ENCODE results near the gene TPX2. TPM values are rescaled to one million over a fixed set of nuclear protein-coding genes. Genes with fewer than 3 reads are reported as not detected.

Gene TPX2
- total RNA-seq, 1 donor from 2014 or later: 8.4 TPM

- Histone ChIP-seq H3K9ac (ENCODE audit: low read depth in 1 of 3, low read length in 3 of 3) (peak overlapping the region; percentile 86 to 97 (median 90)), H3K9me3 (ENCODE audit: control insufficient read depth in 3 of 3, low read length in 3 of 3) (no peaks in the 10 kb centered on the region), H3K27me3 (ENCODE audit: control insufficient read depth in 3 of 3, insufficient read depth in 3 of 3, low read length in 3 of 3) (no peaks in the 10 kb centered on the region), H3K4me1 (ENCODE audit: control insufficient read depth in 3 of 3, insufficient read depth in 3 of 3, low read length in 3 of 3) (peaks cover 49 to 59% (median 54%) of the 10 kb centered on the region in 3 donors), H3K36me3 (ENCODE audit: control insufficient read depth in 3 of 3, insufficient read depth in 3 of 3, low read length in 3 of 3) (peaks cover 2 to 15% (median 4%) of the 10 kb centered on the region in 3 donors), H3K4me3 (ENCODE audit: low read length in 3 of 3) (peak overlapping the region; percentile 94 to 97 (median 95)), H3K27ac (ENCODE audit: low read depth, low read length) (peak overlapping the region; percentile 95)
Observed at GRCh38 chr20:31721408-31722256, 17.5 kb upstream of the TPX2 start.

- peak within 1 kb of the TSS; percentile 90 to 97 (median 95) for H3K9ac ChIP-seq (ENCODE audit: low read depth in 1 of 3, low read length in 3 of 3)
- H3K27ac ChIP-seq (ENCODE audit: low read depth, low read length): peak within 1 kb of the TSS; percentile 95
- H3K36me3 ChIP-seq (ENCODE audit: control insufficient read depth in 3 of 3, insufficient read depth in 3 of 3, low read length in 3 of 3): peaks cover 2 to 11% (median 4%) of the 10 kb centered on the region in 3 donors
- H3K9me3 ChIP-seq (ENCODE audit: control insufficient read depth in 3 of 3, low read length in 3 of 3): no peaks in the 10 kb centered on the region
- H3K4me1 ChIP-seq (ENCODE audit: control insufficient read depth in 3 of 3, insufficient read depth in 3 of 3, low read length in 3 of 3): peaks cover 42 to 52% (median 45%) of the 10 kb centered on the region in 3 donors
- no peaks in the 10 kb centered on the region for H3K27me3 ChIP-seq (ENCODE audit: control insufficient read depth in 3 of 3, insufficient read depth in 3 of 3, low read length in 3 of 3)
- peak within 1 kb of the TSS; percentile 94 to 97 (median 95) for H3K4me3 ChIP-seq (ENCODE audit: low read length in 3 of 3)
Observed at GRCh38 chr20:31722257-31723068, 16.6 kb upstream of the TPX2 start, which contains the start of gene BCL2L1. Gene BCL2L1 (minus strand): TSS chr20:31722868. CDS start chr20:31722218, 650 bp downstream.

- Histone ChIP-seq H3K27ac (ENCODE audit: low read depth, low read length) (peak overlapping the region; percentile 95), H3K4me3 (ENCODE audit: low read length in 3 of 3) (peak overlapping the region; percentile 94 to 97 (median 95)), H3K9me3 (ENCODE audit: control insufficient read depth in 3 of 3, low read length in 3 of 3) (no peaks in the 10 kb centered on the region), H3K27me3 (ENCODE audit: control insufficient read depth in 3 of 3, insufficient read depth in 3 of 3, low read length in 3 of 3) (no peaks in the 10 kb centered on the region), H3K4me1 (ENCODE audit: control insufficient read depth in 3 of 3, insufficient read depth in 3 of 3, low read length in 3 of 3) (peaks cover 36 to 46% (median 40%) of the 10 kb centered on the region in 3 donors), H3K36me3 (ENCODE audit: control insufficient read depth in 3 of 3, insufficient read depth in 3 of 3, low read length in 3 of 3) (peaks cover 2 to 11% (median 4%) of the 10 kb centered on the region in 3 donors), H3K9ac (ENCODE audit: low read depth in 1 of 3, low read length in 3 of 3) (peak overlapping the region; percentile 90 to 97 (median 95))
Observed at GRCh38 chr20:31723069-31723318, 16.1 kb upstream of the TPX2 start.

GRCh38 chr20:31723319-31724078 is 15.6 kb upstream of the TPX2 start:
- Histone ChIP-seq H3K27me3 (ENCODE audit: control insufficient read depth in 3 of 3, insufficient read depth in 3 of 3, low read length in 3 of 3) (no peaks in the 10 kb centered on the region), H3K4me3 (ENCODE audit: low read length in 3 of 3) (peak overlapping the region; percentile 94 to 97 (median 95)), H3K4me1 (ENCODE audit: control insufficient read depth in 3 of 3, insufficient read depth in 3 of 3, low read length in 3 of 3) (peaks cover 34 to 43% (median 38%) of the 10 kb centered on the region in 3 donors), H3K9ac (ENCODE audit: low read depth in 1 of 3, low read length in 3 of 3) (peak overlapping the region; percentile 90 to 97 (median 95)), H3K9me3 (ENCODE audit: control insufficient read depth in 3 of 3, low read length in 3 of 3) (no peaks in the 10 kb centered on the region), H3K36me3 (ENCODE audit: control insufficient read depth in 3 of 3, insufficient read depth in 3 of 3, low read length in 3 of 3) (peaks cover 2 to 11% (median 4%) of the 10 kb centered on the region in 3 donors), H3K27ac (ENCODE audit: low read depth, low read length) (peak overlapping the region; percentile 95)

GRCh38 chr20:31731321-31731717 is 7.8 kb upstream of the TPX2 start:
- no peak overlapping the region for H3K27ac ChIP-seq (ENCODE audit: low read depth, low read length)
- H3K9me3 ChIP-seq (ENCODE audit: control insufficient read depth in 3 of 3, low read length in 3 of 3): no peaks in the 10 kb centered on the region
- no peaks in the 10 kb centered on the region for H3K27me3 ChIP-seq (ENCODE audit: control insufficient read depth in 3 of 3, insufficient read depth in 3 of 3, low read length in 3 of 3)
- no peaks in the 10 kb centered on the region for H3K36me3 ChIP-seq (ENCODE audit: control insufficient read depth in 3 of 3, insufficient read depth in 3 of 3, low read length in 3 of 3)
- H3K4me1 ChIP-seq (ENCODE audit: control insufficient read depth in 3 of 3, insufficient read depth in 3 of 3, low read length in 3 of 3): no peaks in the 10 kb centered on the region
- no peak overlapping the region for H3K9ac ChIP-seq (ENCODE audit: low read depth in 1 of 3, low read length in 3 of 3)
- no peak overlapping the region for H3K4me3 ChIP-seq (ENCODE audit: low read length in 3 of 3)

GRCh38 chr20:31739550-31739977 is 474 bp downstream of the TPX2 start:
- H3K9ac ChIP-seq (ENCODE audit: low read depth in 1 of 3, low read length in 3 of 3): peak overlapping the region; percentile 73 to 85 (median 84)
- peak overlapping the region; percentile 85 to 86 (median 85) for H3K4me3 ChIP-seq (ENCODE audit: low read length in 3 of 3)
- no peaks in the 10 kb centered on the region for H3K27me3 ChIP-seq (ENCODE audit: control insufficient read depth in 3 of 3, insufficient read depth in 3 of 3, low read length in 3 of 3)
- peak overlapping the region; percentile 75 for H3K27ac ChIP-seq (ENCODE audit: low read depth, low read length)
- peaks cover 7 to 11% (median 11%) of the 10 kb centered on the region in 3 donors for H3K4me1 ChIP-seq (ENCODE audit: control insufficient read depth in 3 of 3, insufficient read depth in 3 of 3, low read length in 3 of 3)
- no peaks in the 10 kb centered on the region for H3K9me3 ChIP-seq (ENCODE audit: control insufficient read depth in 3 of 3, low read length in 3 of 3)
- no peaks in the 10 kb centered on the region for H3K36me3 ChIP-seq (ENCODE audit: control insufficient read depth in 3 of 3, insufficient read depth in 3 of 3, low read length in 3 of 3)

GRCh38 chr20:31740208-31740607 is 1.1 kb downstream of the TPX2 start:
- Histone ChIP-seq H3K4me1 (ENCODE audit: control insufficient read depth in 3 of 3, insufficient read depth in 3 of 3, low read length in 3 of 3) (peaks cover 7 to 11% (median 11%) of the 10 kb centered on the region in 3 donors), H3K9ac (ENCODE audit: low read depth in 1 of 3, low read length in 3 of 3) (peak overlapping the region in 1 of 3 donors; percentile 73), H3K4me3 (ENCODE audit: low read length in 3 of 3) (no peak overlapping the region), H3K27me3 (ENCODE audit: control insufficient read depth in 3 of 3, insufficient read depth in 3 of 3, low read length in 3 of 3) (no peaks in the 10 kb centered on the region), H3K9me3 (ENCODE audit: control insufficient read depth in 3 of 3, low read length in 3 of 3) (no peaks in the 10 kb centered on the region), H3K36me3 (ENCODE audit: control insufficient read depth in 3 of 3, insufficient read depth in 3 of 3, low read length in 3 of 3) (no peaks in the 10 kb centered on the region), H3K27ac (ENCODE audit: low read depth, low read length) (no peak overlapping the region)

GRCh38 chr20:31740656-31741323 is 1.7 kb downstream of the TPX2 start:
- Histone ChIP-seq H3K27ac (ENCODE audit: low read depth, low read length) (no peak overlapping the region), H3K36me3 (ENCODE audit: control insufficient read depth in 3 of 3, insufficient read depth in 3 of 3, low read length in 3 of 3) (no peaks in the 10 kb centered on the region), H3K4me3 (ENCODE audit: low read length in 3 of 3) (no peak overlapping the region), H3K9ac (ENCODE audit: low read depth in 1 of 3, low read length in 3 of 3) (no peak overlapping the region), H3K4me1 (ENCODE audit: control insufficient read depth in 3 of 3, insufficient read depth in 3 of 3, low read length in 3 of 3) (peaks cover 7 to 14% (median 12%) of the 10 kb centered on the region in 3 donors), H3K9me3 (ENCODE audit: control insufficient read depth in 3 of 3, low read length in 3 of 3) (no peaks in the 10 kb centered on the region), H3K27me3 (ENCODE audit: control insufficient read depth in 3 of 3, insufficient read depth in 3 of 3, low read length in 3 of 3) (no peaks in the 10 kb centered on the region)
